ENCODE data around the gene CXCL3. TPM values are rescaled to one million over a fixed set of nuclear protein-coding genes. Genes with fewer than 3 reads are reported as not detected.

The CXCL3 gene
- total RNA-seq, 1 experiment from 2014 or later, result 1.9 TPM

DNA sequence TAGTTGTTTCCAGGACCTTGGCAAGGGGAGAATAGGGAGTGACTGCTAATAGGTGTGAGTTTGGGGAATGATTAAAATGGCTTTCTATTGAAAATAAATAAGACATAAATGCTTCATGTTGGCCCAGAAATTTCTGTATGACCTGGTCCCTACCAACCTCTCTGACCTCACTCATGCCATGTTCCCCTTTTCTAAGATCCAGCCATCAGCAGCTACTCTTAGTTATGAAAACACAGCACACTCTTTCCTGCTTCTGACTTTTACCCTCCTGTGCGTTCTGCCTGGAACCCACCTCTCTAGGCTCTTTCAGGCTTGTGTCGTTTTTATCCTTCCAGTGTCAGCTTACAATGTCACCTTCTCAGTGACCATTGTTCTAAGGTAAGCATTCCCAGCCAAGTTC, 25.2 kb downstream of the CXCL3 start:
- ChIA-PET POLR2A (no interaction called here), RAD21 (ENCODE audit: low non-redundant PET in 1 of 2, low total read pairs in 2 of 2, uncharacterized antibody in 2 of 2, unreplicated experiment in 2 of 2) (no interaction called here), CTCF (no interaction called here)
- H3K9ac ChIP-seq (ENCODE audit: low read length), result no peak overlapping the region
- H3K27ac ChIP-seq (ENCODE audit: low read depth, low read length), result no peak overlapping the region
- no peaks in the 10 kb centered on the region for H3K9me3 ChIP-seq (ENCODE audit: control insufficient read depth in 1 of 2, insufficient read depth in 1 of 2, low read depth in 1 of 2, low read length in 2 of 2)
- H3K4me3 ChIP-seq (replicated peaks in 1 of 2; ENCODE audit: low read depth in 1 of 2, low read length in 2 of 2), result no peak overlapping the region
- H3K4me1 ChIP-seq (ENCODE audit: control insufficient read depth in 1 of 2, insufficient read depth in 2 of 2, low read length in 2 of 2), result no peaks in the 10 kb centered on the region
- H3K36me3 ChIP-seq (ENCODE audit: control insufficient read depth in 1 of 2, insufficient read depth in 2 of 2, low read length in 2 of 2), result no peaks in the 10 kb centered on the region
- no TSS peak for BruUV-seq (replicated peaks)
- TF ChIP-seq ELF1 (IDR thresholded peaks at IDR 0.05; ENCODE audit: borderline replicate concordance, low read depth), result no peak
- TF ChIP-seq JUND (IDR thresholded peaks at IDR 0.05), result no peak
- TF ChIP-seq SRF (IDR thresholded peaks at IDR 0.05; ENCODE audit: low read depth), result no peak
- no peak for TF ChIP-seq ZNF274 (IDR thresholded peaks at IDR 0.05; ENCODE audit: low read depth, low read length)
- no peak for TF ChIP-seq ZBTB33 (IDR thresholded peaks at IDR 0.05; ENCODE audit: extremely low read depth, insufficient replicate concordance, low read length)
- no peak for TF ChIP-seq CEBPB (IDR thresholded peaks at IDR 0.05; ENCODE audit: low read depth)
- TF ChIP-seq TCF7L2 (IDR thresholded peaks at IDR 0.05; ENCODE audit: borderline replicate concordance, extremely low read depth, insufficient read depth, insufficient read length), result no peak
- no peak for TF ChIP-seq SIN3A (IDR thresholded peaks at IDR 0.05; ENCODE audit: low read depth)
- no peak for TF ChIP-seq POLR2A (IDR thresholded peaks at IDR 0.05; ENCODE audit: borderline replicate concordance, extremely low read depth, insufficient read depth, insufficient read length)
- ATAC-seq, result no peak
- no peak for DNase-seq (ENCODE audit: low read depth, low spot score)
- no peaks in the 10 kb centered on the region for H3K79me2 ChIP-seq (ENCODE audit: insufficient read depth, low read length)
- H4K20me1 ChIP-seq (ENCODE audit: insufficient read depth), result no peaks in the 10 kb centered on the region
- intact Hi-C loops (cut with micrococcal nuclease), result no loop called here
- H2AFZ ChIP-seq (ENCODE audit: low read depth, low read length, poor library complexity, severe bottlenecking), result no peak overlapping the region
- H3K4me2 ChIP-seq (ENCODE audit: low read length), result no peak overlapping the region
- H3K9me2 ChIP-seq (ENCODE audit: insufficient read depth), result no peaks in the 10 kb centered on the region
- H3K27me3 ChIP-seq (ENCODE audit: insufficient read depth, low read length), result no peaks in the 10 kb centered on the region

GRCh38 chr4:74012130-74012529, 26.4 kb downstream of the CXCL3 start:
- no peak overlapping the region for H3K9ac ChIP-seq (ENCODE audit: low read length)
- RAD21 ChIA-PET (ENCODE audit: low non-redundant PET in 1 of 2, low total read pairs in 2 of 2, uncharacterized antibody in 2 of 2, unreplicated experiment in 2 of 2), result no interaction called here
- no peak overlapping the region for H3K4me3 ChIP-seq (replicated peaks in 1 of 2; ENCODE audit: low read depth in 1 of 2, low read length in 2 of 2)
- H3K79me2 ChIP-seq (ENCODE audit: insufficient read depth, low read length), result no peaks in the 10 kb centered on the region
- H3K4me2 ChIP-seq (ENCODE audit: low read length), result no peak overlapping the region
- intact Hi-C loops (cut with micrococcal nuclease), result no loop called here
- H3K27ac ChIP-seq (ENCODE audit: low read depth, low read length), result no peak overlapping the region
- ATAC-seq (no peak), DNase-seq (ENCODE audit: low read depth, low spot score) (no peak)
- POLR2A ChIA-PET, result no interaction called here
- TF ChIP-seq EGR1 (IDR thresholded peaks at IDR 0.05; ENCODE audit: low read depth) (no peak), SP1 (IDR thresholded peaks at IDR 0.05; ENCODE audit: low read depth) (no peak), ELF1 (IDR thresholded peaks at IDR 0.05; ENCODE audit: borderline replicate concordance, low read depth) (no peak)
- TF ChIP-seq, protein P1, sequence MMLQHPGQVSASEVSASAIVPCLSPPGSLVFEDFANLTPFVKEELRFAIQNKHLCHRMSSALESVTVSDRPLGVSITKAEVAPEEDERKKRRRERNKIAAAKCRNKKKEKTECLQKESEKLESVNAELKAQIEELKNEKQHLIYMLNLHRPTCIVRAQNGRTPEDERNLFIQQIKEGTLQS (IDR thresholded peaks at IDR 0.05), result no peak
- no peaks in the 10 kb centered on the region for H3K36me3 ChIP-seq (ENCODE audit: control insufficient read depth in 1 of 2, insufficient read depth in 2 of 2, low read length in 2 of 2)
- CTCF ChIA-PET, result no interaction called here
- H3K27me3 ChIP-seq (ENCODE audit: insufficient read depth, low read length), result no peaks in the 10 kb centered on the region
- H3K4me1 ChIP-seq (ENCODE audit: control insufficient read depth in 1 of 2, insufficient read depth in 2 of 2, low read length in 2 of 2), result no peaks in the 10 kb centered on the region
- BruUV-seq (replicated peaks), result no TSS peak
- no peaks in the 10 kb centered on the region for H3K9me3 ChIP-seq (ENCODE audit: control insufficient read depth in 1 of 2, insufficient read depth in 1 of 2, low read depth in 1 of 2, low read length in 2 of 2)
- H2AFZ ChIP-seq (ENCODE audit: low read depth, low read length, poor library complexity, severe bottlenecking), result no peak overlapping the region
- H3K9me2 ChIP-seq (ENCODE audit: insufficient read depth), result no peaks in the 10 kb centered on the region
- no peaks in the 10 kb centered on the region for H4K20me1 ChIP-seq (ENCODE audit: insufficient read depth)

All from HCT116 (cell line).